GM20431 (cell line): ENCODE data around the gene ZFYVE28.

Experiments
- in situ Hi-C: fragments of 300-500 bp; cut with MseI, MboI; formaldehyde crosslinking; loops from one replicate; pipeline ENCODE4 v1.15.0; 2020; ENCODE audit warnings: low sequenced_read_pairs; ENCODE audit not compliant: unreplicated experiment

Gene ZFYVE28

GRCh38 chr4:2270341-2271165 lies 147.9 kb downstream of the ZFYVE28 start:
- in situ Hi-C loops, result no loop called here

- in situ Hi-C loops, result no loop called here
These were observed 148.8 kb downstream of the ZFYVE28 start for GRCh38 chr4:2269618-2270163.

DNA sequence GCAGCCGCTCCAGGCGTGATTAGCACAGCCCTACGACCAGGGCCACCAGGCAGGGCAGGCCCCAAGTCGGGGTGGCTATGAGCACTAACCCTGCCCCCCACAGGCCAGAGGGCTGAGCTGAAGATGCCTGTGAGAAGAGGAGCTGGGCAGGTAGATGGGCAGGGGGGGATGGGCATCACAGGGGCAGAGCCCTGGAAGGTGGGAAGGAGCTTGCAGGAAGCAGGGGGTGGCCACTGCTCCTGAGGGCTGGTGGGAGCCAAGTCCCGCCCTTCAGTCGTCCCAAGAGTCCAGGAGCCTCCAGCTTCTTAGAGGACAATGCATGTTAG lies 149.3 kb downstream of the ZFYVE28 start:
- in situ Hi-C loops, result no loop called here

DNA sequence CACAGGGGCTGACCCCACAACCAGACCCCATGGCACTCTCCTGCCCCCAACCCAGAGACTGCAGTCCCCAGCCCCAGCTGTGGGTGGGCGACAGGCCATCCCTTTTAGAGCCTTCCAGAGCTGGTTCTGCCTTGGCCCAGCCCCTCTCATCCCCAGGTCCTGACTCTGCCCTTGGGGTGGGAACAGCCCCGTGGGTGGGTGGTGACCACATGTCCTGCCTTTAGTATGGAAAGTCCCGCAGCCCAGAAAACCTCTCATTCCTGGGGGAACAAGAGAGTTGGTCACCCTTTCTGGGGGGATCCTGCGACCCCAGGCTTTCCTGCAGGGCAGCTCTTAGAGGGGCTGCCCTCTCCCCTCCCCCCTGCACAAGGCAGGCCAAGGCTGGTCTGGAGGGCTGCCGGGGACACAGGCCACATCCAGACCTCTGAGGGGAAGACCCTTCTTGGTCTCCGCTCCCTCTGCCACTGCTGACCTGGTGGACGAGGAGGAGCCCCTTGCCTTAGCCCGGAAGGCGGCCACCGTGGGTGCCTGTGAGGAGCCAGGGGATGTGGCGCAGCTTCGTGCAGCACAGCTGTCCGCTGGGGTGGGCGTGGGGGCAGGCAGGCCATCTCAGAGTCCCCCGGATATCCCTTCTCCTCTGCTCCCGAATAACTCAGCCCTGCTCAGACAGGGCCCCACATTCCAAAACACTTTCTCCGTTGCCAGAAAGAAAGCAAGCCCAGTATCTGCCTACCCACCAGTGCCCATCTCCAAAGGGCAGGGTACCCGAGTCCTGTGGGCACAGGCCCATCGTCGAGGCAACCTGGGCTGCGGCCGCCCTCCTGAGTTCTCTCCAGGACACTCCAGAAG lies 149.9 kb downstream of the ZFYVE28 start:
- in situ Hi-C loops, result no loop called here

DNA sequence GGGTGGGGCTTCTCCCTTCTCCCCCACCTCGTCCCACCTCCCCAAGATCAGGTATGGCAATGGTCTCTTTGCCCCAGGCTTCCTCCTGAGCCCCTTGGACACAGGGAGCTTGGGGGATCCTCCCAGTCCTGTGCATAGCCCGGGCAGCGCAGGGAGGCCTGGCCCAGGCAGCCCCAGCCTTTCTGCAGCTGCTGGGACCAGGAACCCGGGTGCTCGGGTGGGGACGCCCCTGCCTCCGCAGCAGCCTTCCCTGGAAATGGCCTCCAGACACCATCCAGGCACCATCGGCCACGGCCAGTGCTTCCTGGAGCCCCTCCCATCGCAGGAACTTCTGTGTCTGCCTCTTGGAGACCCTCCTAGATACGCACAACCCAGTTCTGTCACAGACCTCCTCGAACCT lies 150.6 kb downstream of the ZFYVE28 start:
- in situ Hi-C loops, result no loop called here

DNA sequence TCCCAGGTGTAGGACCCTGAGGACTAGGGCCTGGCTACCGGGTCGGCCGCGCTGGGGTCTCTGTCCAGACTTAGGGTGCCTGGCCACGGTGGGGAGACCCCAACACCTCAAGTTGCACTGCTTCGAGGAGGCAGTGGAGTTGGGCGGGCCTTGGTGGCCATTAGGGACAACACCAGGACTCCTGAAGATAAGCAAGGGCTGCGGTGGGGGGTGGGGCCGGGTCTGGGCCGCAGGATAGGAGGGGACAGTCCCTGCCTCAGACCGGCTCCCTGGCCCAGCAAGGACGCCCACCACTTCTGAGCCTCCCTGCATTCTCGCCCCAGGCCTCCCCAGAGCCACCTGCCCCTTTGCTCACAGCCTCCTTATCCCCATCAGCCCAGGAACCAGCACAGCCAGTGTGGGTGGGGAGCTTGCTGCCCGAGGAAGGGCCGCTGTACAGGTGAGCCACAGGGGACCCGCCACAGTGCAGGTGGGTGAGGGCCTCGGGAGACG lies 151.1 kb downstream of the ZFYVE28 start:
- in situ Hi-C loops, result no loop called here

GRCh38 chr4:2266821-2267220 lies 151.6 kb downstream of the ZFYVE28 start:
- in situ Hi-C loops, result no loop called here

GRCh38 chr4:2266181-2266580 lies 152.3 kb downstream of the ZFYVE28 start:
- in situ Hi-C loops, result no loop called here

- in situ Hi-C loops, result no loop called here
These were observed 153.0 kb downstream of the ZFYVE28 start for GRCh38 chr4:2265113-2266110.

- in situ Hi-C loops, result no loop called here
These were observed 153.9 kb downstream of the ZFYVE28 start for GRCh38 chr4:2264481-2265041.

GRCh38 chr4:2263926-2264321 lies 154.5 kb downstream of the ZFYVE28 start:
- in situ Hi-C loops, result no loop called here

GRCh38 chr4:2262944-2263250 lies 155.5 kb downstream of the ZFYVE28 start:
- in situ Hi-C loops, result no loop called here

DNA sequence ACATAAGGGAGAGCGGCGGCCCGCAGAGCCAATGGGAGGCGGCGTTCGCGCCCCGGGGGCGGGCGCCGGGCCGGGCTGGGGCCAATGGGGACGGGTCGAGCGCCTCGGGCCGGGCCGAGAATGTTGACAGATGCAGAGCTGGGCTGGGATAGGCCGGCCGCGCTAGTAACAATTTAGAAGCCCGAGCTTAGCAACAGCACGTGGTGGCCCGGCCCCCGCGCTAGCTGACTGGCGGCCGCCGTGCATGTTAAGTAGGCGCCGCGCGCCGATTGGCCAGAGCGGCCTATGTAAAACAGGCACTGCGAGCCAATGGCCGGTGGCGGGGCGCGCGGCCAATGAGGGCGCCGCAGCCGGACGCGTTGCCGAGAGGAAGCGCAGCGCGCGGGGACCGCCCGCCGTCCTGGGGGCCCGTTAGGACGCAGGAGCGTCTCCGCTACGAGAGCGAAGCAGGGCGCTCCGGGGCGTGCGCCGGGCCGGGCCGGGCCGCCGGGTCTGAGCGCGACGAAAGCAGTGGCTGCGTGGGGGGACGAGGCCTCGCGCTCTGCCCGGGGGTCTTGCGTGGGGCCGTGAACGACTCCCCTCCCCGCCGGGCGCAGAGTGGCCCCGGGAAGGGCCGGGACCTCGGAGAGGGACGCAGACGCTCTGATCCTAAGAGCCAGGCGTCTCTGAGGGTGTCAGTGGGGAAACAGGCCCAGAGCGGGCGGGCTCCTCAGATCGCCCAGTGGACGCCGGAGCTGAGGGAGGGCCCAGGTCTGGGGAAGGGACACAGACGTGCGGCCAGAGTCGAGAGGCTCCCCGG lies 156.1 kb downstream of the ZFYVE28 start:
- in situ Hi-C loops, result no loop called here

DNA sequence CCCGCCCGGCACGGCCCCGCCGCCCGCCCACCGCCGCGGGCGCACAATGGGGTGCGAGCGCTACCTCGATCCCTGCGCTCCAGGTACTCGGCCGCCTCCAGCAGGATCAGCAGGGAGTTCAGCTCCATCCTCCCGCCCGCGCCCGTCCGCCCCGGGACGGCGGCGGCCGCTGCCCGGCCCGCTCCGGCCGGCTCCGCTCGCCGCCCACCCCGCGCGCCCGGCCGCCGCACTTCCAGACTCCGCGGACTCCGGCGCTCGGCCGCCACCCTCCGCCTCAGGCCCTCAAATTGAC lies 156.6 kb downstream of the ZFYVE28 start, which contains the start of gene MXD4:
TSS of gene MXD4 (minus strand) at position 257 of the 292 bp plus-strand sequence. CDS start at position 128, 129 bp downstream.
- in situ Hi-C loops, result no loop called here

DNA sequence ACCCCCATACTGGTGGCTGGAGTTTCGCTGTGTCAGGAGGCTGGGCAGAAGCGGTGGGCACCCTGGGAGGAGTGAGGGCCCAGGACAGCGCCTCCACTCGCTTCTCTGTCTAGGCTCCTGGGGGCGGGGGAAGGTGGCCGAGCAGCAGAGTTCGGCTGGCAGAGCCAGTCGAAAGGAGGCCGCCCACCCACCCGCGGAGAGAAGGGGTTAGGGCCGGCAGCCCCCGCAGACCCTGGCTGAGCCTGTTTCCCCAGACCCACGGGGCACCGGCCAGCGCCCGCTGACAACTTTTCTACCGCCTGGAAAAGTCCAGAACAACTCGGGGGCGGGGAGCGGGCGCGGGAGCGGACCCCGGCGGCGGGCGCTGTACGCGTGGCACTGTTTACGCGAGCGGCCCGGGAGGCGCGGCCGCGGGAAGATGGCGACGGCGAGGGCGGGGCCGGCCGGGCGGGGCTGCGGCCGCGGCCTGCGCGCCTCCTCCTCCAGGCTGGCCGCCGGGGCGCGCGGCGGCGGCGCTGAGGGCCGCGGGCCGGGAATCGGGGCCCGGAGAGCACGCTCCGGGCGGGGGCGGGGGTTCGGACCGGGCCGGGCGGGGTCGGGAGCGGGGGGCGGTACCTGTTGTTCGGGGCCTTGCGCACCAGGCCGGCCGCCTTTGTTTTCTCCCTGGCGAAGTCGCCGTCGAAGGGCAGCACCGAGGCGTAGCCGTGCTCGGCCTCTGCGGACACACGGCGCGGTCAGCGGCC lies 157.2 kb downstream of the ZFYVE28 start:
- in situ Hi-C loops, result no loop called here

DNA sequence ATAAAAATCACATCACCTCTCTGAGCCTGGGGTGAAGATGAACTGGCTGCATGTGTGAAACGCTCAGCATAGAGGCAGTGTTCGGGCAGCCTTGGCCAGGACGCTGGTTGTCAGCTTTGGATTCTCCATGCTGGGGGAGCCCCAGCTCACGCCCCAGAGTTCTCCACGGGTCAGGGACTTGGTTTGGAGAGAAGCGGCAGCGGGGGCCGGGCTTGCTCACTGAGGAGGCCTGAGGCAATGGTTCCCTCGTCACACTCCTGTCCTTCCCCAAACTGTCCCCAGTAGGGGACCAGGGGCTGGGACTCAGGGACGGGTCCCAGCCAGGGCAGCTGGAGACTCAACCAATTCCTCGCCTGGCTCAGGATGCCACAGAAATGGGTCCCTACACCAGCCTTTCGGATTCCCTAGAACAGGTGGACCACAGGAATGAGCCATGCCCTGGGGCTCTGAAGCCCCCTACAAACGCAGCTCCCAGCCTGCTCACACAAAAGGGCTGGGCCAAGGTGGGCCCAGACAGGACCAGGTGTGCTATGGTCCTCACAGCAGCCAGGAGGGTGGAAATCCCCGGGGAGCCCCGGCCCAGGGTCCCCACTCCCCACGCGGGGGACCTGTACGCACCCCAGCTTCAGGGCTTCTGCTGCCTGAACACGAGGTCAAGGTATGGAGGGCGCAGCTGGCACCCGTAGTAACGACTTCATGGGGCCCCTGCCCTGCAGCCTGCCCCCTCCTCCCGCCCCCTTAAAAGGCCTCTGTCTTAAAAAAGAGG lies 157.9 kb downstream of the ZFYVE28 start:
- in situ Hi-C loops, result no loop called here

GRCh38 chr4:2259541-2260343 lies 158.7 kb downstream of the ZFYVE28 start:
- in situ Hi-C loops, result no loop called here
